GM19397 (cell line): ENCODE results near the gene SPRING1.
"Not testable (repeated sequence)": the region's sequence is repeated elsewhere in the genome, so short reads cannot be mapped to it uniquely, and the experiment has no call there.

Experiments used
- ATAC-seq: cut with Tn5 transposase; IDR thresholded peaks from one replicate; pipeline ENCODE4 v1.9.1; 2021; ENCODE audit warnings: mild to moderate bottlenecking, moderate library complexity; ENCODE audit not compliant: unreplicated experiment

The SPRING1 gene

DNA sequence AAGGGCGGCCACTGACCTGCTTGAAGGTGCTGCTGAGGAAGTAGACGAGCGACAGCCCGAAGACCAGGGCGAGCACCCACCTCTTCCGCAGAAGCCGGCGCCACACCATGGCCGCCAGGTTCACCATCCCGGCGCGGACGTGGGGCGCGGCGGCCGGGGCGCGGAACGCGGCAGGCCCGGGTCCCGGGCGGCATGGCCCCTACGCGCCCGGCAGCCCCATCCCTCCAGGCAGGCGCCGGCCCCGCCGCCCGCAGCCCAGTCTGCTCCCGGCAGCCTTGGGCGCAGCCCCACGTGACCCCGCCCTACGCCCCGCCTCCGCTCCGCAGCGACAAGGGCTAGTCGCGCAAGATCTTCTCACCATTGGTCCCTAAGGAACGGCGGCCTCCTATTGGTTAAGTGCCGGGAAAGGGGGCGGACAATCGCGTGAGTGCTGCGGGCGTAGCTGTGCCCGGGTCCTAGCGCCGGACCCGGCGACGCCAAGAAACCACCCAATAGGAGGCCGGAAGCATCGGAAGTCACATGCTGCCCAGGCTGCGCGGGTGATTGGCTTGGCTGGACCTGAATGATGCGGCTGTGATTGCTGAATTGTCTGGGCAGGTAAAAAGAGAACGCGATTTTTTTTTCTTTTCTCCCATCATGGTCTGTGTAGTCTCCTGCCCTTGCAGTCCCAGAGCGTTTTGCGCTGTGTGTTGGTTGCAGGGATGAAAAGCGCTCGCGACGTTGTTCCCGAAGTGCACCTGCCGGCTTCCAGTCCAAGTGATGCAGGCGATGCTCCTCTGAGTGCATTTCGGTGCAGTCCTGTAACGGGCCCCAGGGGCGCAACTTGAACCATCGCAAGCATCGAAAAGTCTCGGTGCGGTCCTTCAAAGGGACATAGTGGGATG is at the start of gene SPRING1, which contains the start of gene RNFT2:
Gene SPRING1, minus strand, starts transcription at position 296 of the 884 bp plus-strand sequence. Its CDS starts 169 bp downstream, at position 127.
Gene RNFT2, plus strand, starts transcription at position 542 of the 884 bp plus-strand sequence. CDS start 2,183 bp downstream, outside the sequence.
- peak; percentile 95 for ATAC-seq

GRCh38 chr12:116784238-116784612 is 46.4 kb upstream of the SPRING1 start:
- ATAC-seq = no peak

DNA sequence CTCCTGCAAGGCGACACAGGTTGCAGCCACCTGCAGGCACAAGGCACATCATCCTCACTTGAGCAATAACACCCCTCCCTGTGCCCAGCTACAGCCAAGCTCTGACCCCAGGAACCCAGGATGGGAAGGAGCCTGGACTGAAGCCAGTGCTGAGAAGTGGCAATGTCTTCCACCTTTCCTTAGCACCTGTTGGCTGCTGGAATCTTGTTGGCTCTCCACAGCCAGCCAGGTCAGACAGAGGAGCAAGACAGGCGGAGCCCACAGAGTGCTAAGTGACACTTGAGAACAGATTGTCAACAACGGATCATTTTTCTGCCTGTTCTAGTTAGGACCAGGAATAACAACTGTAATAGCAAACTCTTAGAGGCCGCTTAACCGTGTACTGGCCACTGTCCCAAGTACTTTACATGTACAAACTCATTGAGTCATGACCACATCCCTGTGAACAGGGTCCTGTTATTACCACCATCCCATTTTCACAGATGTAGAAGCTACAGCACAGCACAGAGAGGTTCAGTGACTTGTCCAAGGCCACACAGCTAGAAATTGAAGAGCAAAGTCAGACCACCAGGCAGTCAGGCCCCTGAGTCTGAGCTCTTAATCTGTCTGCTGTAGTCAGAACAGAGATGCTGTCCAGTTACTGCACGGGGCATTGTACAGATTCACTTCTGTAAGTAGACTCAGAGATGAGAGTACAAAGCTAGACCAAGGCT is 45.8 kb upstream of the SPRING1 start:
- ATAC-seq = no peak

GRCh38 chr12:116780942-116781341 is 43.1 kb upstream of the SPRING1 start:
- no peak for ATAC-seq

- ATAC-seq = no peak
Measured at GRCh38 chr12:116779597-116779996, 41.7 kb upstream of the SPRING1 start.

- no peak for ATAC-seq
Measured at GRCh38 chr12:116777245-116777644, 39.4 kb upstream of the SPRING1 start.

DNA sequence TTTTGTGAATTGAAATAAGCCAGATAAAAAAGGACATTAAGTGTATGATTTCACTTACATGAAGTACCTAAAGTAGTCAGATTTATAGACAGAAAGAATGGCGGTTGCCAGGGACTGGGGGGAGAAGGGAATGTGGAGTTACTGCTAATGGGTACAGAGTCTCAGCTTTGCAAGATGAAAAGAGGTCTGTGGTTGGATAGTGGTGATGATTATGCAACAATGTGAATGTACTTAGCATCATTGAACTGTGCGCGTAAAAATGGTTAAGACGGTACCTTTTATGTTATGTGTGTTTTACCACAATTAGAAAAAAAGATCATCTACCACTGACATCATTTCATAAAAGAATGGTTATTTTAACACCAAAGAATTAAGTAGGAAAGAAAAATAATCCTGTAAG is 36.2 kb upstream of the SPRING1 start:
- no peak for ATAC-seq

- no peak for ATAC-seq
Measured at GRCh38 chr12:116773276-116773731, 35.4 kb upstream of the SPRING1 start.

- ATAC-seq = no peak
Measured at GRCh38 chr12:116771651-116772050, 33.8 kb upstream of the SPRING1 start.

DNA sequence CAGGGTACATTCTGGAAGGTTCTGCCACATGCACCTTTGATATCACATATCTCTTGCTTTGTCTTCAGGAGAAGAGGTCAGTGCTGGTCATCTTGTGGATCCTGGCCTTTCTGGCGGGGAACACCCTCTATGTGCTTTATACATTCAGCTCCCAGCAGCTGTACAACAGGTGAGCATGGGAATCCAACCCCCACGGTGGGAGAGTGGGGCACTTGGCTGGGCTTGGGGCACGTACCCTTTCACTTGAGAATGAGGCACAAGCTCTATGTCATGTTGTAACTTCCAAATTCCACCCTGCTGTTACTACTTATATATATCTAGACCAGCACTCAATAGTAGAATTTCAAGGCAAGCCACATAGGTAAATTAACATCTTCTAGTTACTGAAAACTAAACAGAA is 28.9 kb upstream of the SPRING1 start:
- ATAC-seq = no peak

DNA sequence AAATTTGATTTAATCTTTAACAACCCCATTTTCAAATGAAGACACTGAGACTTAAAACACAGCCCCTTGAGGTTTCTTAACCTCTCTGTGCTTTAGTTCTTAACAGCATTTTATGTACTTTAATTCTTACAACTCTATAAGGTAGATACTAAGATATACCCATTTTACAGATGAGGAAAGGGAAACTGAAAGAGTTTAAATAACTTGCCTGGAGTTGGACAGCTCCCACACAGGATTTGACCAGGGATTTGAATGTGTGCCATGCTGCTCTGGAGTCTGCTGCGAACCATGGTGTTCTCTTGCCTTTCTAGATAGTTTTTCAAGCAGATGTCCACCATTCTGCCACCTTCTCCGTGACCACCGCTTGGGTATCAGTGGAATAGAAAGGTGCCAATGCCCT is 28.4 kb upstream of the SPRING1 start:
- ATAC-seq = no peak

DNA sequence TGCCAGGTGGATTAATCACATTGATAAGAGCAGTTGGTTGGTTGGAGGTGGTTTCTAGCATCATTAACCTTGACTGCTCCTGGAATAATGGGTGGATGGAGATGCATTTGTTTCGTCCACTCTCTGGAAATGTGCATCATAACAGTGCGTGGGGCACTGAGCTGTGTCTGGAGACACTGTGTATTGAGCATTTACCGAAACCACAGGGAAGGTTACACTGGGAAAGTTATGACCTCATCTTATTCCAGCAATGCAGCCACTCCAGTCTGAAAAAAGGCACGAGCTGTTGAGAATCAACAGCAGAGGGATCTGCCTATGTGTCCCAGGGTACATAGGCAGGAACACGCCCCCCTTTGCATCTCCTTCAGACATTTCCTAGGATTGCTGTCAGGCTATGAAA is 27.4 kb upstream of the SPRING1 start:
- no peak for ATAC-seq

GRCh38 chr12:116761499-116761898 is 23.6 kb upstream of the SPRING1 start:
- ATAC-seq = no peak

- ATAC-seq = no peak
Measured at GRCh38 chr12:116760622-116761020, 22.8 kb upstream of the SPRING1 start.

DNA sequence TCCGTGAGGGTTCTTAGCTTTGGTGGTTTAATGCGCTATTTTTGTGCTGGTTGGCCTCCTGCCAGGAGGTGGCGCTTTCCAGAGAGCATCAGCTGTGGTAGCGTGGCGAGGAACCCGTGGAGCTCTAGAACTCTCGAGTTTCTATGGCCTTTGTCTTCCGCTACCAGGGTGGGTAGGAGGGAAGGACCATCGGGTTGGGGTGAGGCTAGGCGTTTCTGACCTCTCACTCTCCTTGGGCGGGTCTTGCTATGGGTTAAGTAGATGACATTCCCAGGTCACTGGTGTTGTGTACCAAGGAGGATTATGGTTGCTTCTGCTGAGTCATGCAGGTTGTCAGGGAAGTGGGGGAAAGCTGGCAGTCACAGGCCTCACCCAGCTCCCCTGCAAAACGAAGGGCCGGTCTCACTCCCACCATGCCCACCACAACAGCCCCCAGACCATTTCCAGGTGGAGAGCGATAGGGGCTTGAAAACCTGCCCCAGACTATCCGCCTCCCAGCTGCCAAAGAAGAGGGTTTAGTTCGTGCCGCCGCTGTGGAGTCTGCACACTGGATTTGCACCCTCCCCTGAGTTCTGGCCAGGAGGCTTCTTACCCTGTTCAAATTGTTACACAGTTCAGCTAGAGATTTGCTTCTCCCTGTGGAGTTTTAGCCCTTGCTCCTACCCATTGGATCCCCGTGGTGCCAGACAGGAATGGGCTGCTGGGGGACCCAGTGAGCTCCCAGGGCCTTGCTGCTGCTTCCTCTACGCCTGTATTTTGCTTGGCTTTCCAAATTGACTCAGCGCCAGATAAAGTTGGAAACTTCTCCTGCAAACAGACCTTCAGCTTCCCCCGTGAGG is 22.1 kb upstream of the SPRING1 start:
- no peak for ATAC-seq

DNA sequence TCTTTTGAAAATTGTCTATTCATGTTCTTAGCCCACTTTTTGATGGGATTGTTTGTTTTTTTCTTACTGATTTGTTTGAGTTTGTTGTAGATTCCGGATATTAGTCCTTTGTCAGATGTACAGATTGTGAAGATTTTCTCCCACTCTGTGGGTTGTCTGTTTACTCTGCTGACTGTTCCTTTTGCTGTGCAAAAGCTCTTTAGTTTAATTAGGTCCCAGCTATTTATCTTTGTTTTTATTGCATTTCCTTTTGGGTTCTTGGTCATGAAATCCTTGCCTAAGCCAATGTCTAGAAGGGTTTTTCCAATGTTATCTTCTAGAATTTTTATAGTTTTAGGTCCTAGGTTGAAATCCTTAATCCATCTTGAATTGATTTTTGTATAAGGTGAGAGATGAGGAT is 16.9 kb upstream of the SPRING1 start:
- ATAC-seq = not testable (repeated sequence)

GRCh38 chr12:116754097-116754496 is 16.2 kb upstream of the SPRING1 start:
- not testable (repeated sequence) for ATAC-seq

DNA sequence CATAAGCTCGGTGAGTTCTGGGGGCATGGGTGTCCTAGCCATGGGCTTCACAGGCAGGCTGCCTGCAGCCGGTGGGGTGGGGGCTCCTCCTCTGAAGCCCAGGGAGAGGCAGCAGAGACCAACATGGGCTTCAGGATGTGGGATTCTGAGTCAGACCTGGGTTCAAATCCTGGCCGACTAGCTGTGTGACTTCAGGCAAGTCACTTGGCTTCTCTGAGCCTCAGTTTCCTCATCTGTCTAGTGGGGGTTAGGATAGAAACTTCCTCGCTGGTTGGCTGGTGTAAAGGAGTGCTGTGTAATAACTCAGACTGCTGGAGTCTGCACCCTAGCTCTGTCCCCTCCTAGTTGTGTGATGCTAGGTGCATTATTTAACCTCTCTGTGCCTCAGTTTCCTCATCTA is 12.4 kb upstream of the SPRING1 start:
- no peak for ATAC-seq

- ATAC-seq = no peak
Measured at GRCh38 chr12:116749884-116750283, 12.0 kb upstream of the SPRING1 start.

DNA sequence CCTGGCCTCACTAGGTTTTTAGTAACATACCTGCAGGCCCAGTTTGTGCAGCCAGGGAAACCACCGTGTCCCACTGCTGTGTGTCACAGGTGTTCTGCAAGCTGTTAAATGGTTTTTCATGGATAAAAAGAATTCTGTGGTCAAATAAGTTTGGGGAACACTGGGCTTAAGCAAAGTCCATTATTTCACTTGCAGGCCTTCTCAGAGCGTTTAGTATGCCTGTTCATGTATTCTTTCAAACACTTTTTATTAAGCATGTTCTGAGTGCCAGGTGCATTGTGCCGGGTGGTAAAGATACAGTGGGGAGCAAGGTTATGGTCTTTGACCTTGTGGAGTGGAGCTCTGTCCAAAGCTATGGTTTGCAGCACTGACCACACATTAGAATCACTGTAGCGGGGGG is 7.7 kb upstream of the SPRING1 start:
- ATAC-seq = no peak

GRCh38 chr12:116744766-116745165 is 6.9 kb upstream of the SPRING1 start:
- no peak for ATAC-seq
